Uterus (tissue), 2 donors: ENCODE data around the gene MAPK10.

ENCODE experiments used
- CTCF ChIP-seq, 4 experiments: fragments of 200-600 bp in 2 of 4; fragments of 450-650 bp in 2 of 4; sonication (generic) in 2 of 4; IDR thresholded peaks; one replicate each; pipeline ENCODE4 v1.5.1; 2016 to 2019; ENCODE audit warnings: antibody characterized with exemption in 4 of 4, mild to moderate bottlenecking in 2 of 4, moderate library complexity in 1 of 4
- POLR2A ChIP-seq, 2 donors: fragments of 450-650 bp; IDR thresholded peaks; one replicate each; pipeline ENCODE4 v1.6.1; 2016; ENCODE audit warnings: antibody characterized with exemption in 2 of 2, mild to moderate bottlenecking in 1 of 2, moderate library complexity in 1 of 2

GRCh38 chr4:86026720-86027119 is 333.1 kb downstream of the MAPK10 start:
- TF ChIP-seq POLR2A (IDR thresholded peaks at IDR 0.05) (no peak), CTCF (IDR thresholded peaks at IDR 0.05) (no peak)
